PC-3 (cell line): ENCODE data around the gene FA2H.

Experiments
- EZH2 ChIP-seq: fragments of 300-600 bp; sonication (generic); IDR thresholded peaks from one replicate; pipeline ENCODE4 v1.6.1; 2017; ENCODE audit warnings: antibody characterized with exemption, mild to moderate bottlenecking, low read length; ENCODE audit not compliant: unreplicated experiment
- EZH2phosphoT487 ChIP-seq: fragments of 300-600 bp; sonication (generic); IDR thresholded peaks from 2 replicates; pipeline ENCODE4 v1.6.1; 2018; ENCODE audit warnings: mild to moderate bottlenecking, antibody characterized with exemption, low read length, borderline replicate concordance
- TF ChIP-seq, protein P1 (sequence below): fragments of 300-600 bp; sonication (generic); conservative IDR thresholded peaks from 2 replicates; pipeline ENCODE4 v1.5.1; 2017; ENCODE audit warnings: antibody characterized with exemption, low read depth, mild to moderate bottlenecking, low read length

DNA sequence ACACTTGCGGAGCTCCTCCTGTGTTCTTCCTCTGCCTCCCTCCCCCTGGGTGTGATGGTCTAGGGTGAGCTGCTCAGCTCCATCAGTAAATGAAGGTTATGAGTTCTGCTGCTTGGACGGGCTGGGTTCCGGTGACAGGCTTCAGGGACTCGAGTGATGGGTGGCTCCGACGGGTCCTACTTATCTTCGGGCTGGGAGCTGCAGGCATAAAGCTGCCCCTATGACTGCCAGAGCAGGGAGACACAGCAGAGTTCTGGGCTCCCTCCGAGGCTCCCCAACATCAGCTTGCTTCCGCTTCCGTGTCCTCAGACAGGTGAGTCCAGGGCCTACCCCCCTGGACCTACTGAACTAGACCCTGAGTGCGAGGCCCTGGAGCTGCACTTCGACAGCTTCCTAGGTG, 62.7 kb downstream of the FA2H start:
- TF ChIP-seq EZH2phosphoT487 = no peak
- TF ChIP-seq, protein P1, sequence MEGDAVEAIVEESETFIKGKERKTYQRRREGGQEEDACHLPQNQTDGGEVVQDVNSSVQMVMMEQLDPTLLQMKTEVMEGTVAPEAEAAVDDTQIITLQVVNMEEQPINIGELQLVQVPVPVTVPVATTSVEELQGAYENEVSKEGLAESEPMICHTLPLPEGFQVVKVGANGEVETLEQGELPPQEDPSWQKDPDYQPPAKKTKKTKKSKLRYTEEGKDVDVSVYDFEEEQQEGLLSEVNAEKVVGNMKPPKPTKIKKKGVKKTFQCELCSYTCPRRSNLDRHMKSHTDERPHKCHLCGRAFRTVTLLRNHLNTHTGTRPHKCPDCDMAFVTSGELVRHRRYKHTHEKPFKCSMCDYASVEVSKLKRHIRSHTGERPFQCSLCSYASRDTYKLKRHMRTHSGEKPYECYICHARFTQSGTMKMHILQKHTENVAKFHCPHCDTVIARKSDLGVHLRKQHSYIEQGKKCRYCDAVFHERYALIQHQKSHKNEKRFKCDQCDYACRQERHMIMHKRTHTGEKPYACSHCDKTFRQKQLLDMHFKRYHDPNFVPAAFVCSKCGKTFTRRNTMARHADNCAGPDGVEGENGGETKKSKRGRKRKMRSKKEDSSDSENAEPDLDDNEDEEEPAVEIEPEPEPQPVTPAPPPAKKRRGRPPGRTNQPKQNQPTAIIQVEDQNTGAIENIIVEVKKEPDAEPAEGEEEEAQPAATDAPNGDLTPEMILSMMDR = no peak
- TF ChIP-seq EZH2 = no peak
